Activated T-cell treated with anti-CD3 and anti-CD28 coated beads for 1 hour (primary cell): Measurements from ENCODE around the gene RINL.
A peak's percentile ranks its signal among the peaks of the same experiment; 100 is the strongest.
"Not testable (repeated sequence)": the region's sequence is repeated elsewhere in the genome, so short reads cannot be mapped to it uniquely, and the experiment has no call there.

Experiments used
- DNase-seq: peaks from one replicate; pipeline ENCODE4 v3.0.0-alpha.2; 2020; ENCODE audit warnings: low read depth

Gene RINL

DNA sequence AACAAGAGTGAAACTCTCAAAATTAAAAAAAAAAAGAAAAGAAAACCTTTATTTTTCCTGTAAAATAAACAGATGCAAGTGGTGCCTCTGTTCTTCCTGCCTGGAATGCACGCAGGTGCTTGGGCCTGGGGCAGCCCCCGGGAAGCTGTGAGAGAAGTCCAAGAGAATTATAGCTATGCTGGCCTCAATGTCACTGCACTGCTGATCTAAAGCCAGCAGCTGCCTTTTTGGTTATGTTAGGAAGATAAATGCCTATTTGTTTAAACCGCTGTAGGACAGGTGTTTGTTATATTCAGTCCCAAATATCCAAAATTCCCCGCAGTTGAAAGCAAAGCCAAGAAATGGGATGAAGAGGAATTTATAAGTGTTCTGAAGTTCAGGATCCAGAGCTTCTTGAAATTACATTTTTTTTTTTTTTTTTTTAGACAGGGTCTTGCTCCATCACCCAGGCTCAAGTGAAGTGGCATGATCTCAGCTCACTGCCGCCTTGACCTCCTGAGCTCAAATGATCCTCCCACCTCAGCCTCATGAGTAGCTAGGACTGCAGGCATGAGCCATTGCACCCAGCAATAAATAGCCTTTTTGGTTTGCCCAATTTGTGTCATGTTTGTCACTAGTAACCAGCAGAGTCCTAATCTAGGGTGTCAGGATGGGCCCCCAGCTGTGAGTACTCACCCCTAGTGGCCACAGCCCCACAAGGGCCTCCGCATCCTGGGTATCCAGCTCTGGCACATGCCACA, 2.2 kb downstream of the RINL start:
- no peak for DNase-seq

DNA sequence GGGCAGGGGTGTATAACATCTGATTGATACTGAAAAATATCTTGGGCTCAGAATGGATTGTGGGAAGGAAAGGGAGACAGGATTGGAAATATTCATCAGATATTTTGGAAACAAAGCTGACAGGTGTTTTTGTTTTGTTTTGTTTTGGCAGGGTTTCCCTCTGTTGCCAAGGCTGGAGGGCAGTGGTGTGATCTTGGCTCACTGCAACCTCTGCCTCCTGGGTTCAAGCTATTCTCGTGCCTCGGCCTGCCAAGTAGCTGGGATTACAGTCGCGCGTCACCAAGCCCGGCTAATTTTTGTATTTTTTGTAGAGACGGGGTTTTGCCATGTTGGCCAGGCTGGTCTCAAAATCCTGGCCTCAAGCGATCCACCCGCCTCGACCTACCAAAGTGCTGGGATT, 4.7 kb downstream of the RINL start:
- not testable (repeated sequence) for DNase-seq

DNA sequence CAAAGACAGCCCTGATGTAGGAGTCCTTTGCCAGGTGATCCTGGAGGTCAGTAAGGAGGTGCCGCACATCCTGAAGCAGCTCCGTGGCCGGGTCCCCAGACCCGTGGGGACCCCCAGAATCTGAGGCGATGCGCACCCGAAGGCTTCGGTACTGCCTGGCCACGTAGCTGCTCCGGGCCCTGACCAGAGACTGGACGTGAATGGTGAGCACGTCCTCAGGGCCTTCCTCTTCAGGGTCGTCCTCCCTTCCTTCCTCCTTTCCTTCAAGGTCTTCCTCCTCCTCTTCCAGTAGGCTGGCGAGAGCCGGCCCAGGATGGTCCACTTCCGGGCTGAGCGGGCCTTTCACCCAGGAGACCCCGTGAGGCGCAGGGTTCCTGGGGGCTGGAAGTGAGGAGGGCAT, 7.5 kb downstream of the RINL start:
- DNase-seq, result no peak

DNA sequence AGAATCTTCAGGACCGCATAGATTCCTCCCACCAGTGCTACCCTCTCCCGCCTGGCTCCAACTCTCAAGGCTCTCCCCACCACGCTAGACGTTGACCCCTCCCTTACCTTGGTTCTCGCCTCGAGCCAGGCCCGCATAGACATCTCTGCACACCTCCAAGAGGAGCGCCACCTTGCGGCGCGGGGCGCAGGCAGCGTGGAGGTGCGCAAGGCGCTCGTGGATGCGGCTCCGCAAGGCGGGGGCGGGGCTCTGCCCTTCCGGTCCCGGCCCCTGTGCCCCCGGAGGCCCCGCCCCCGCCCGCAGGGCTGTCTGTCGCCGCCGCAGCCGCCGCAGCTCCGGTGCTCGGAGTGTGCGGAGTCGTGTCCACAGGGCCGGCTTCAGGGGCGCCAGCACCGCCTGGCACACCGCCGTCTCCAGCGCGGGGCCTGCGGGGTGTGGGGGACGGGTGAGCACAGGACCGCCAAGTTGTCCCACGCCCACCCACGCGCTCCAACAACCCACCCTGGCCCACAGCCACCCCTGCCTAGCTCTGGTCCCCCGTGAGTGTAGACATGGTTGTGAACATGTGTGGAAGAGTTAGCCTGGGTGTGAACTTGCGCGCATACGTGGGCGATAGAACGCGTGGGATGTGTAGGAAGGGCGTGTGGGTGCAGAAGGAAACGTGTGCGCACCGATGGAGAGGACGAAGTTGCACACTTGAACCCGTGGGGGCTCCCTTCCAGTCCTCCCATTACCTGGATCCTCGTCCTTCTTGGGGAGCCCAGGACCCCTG, 8.1 kb downstream of the RINL start:
- DNase-seq, result peak; percentile 92

DNA sequence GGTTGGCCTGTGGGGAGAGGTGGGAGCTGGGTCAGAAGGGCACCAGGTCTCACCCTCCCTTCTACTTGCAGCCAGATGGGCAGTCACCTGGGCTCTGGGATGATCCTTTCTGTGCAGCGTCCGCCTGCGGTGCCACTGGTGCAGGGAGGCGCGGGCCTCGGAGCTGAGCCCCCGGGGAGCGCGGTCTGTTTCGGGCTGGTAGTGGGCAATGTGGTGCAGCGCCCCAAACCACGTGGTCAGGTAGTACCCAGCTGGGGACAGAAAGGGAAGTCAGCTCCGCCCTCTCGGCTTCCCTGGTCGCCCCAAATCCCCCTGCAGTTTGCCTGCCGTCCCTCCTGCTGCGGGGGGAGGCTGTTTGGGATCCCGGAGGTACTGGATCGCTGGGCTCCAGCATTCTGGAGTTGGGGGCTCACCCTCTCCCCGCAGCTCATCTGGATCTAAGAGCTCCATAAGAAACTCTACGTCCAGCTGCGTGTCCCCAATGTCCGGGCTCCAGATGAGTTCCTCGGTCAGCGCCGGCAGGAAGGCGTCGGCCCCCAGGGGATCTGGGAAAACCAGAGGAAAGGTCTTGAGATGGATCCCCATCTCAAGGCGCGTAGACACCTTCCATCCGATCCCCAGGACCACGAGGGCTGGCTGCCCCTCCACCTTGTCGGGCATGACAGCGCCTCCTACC, 8.8 kb downstream of the RINL start:
- DNase-seq, result no peak

DNA sequence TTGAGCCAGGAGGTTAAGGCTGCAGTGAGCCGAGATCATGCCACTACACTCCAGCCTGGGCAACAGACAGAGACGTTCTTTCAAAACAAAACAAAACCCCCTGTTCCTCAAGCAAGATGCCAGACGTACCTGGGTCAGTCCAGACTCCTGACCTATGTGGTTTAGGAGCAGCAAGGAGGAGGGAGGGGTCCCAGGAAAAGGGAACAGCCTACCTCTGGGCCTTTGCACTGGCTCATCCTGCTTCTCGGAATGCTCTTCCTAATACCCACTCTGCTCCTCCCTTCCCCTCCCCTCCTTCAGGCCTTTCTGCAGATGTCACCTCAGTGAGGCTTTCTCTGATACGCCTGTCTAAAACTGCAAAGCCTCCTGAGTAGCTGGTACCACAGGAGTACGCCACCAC, 9.5 kb downstream of the RINL start:
- no peak for DNase-seq

DNA sequence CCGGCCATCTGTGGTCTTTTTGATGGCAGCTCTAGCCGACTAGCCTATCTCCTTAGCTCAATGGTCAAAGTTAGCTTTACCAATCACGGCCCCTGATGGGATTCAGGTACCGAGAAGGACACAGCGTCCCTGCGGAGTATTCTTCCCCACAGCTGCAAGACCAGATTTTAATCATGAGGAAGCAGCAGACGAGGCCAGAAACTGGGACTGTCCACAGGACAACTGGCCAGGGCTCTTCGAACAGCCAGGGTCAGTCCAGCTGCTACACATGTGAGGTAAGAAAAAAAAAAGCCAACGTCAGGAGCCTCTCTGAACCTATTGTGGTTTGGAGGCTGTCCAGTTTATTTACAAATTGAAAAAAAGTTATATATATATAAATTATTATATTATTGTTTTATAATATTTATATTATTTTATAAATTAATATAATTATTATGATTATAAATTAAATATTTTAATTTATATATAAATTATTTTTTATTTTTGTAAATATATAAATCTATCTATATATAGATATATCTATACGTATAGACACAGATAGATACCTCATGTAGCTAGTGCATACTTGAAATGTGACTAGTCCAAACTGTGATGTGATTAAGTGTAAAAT, 10.8 kb downstream of the RINL start:
- DNase-seq, result no peak

DNA sequence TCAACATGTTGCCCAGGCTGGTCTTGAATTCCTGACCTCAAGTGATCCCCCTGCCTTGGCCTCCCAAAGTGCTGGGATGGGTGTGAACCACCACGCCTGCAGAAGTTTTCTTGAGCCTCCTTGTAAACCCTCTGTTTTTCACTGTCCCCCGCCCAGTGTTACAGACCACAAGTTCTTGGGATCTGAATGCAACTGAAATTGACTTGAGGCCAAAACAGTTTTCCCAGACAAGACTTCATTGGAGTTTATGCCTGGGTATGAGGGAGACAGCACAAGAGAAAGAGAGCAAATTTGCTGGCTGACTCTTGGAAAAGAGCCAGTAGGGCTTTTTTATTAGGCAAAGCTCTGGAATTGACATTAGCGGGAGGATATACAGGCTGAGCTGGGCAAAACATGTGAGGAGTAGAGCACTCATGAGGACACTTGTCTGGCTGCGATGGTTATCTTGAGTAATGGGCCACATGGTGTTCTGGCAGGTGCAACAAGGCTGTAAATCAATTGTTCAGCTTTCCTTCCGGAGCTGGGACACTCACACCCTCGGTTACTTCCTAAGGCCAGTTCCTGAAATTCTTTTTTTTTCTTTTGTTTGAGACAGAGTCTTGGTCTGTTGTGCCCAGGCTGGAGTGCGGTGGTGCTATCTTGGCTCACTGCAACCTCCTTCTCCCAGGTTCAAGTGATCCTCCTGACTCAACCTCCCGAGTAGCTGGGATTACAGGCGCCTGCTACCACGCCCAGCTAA, 15.6 kb downstream of the RINL start:
- no peak for DNase-seq

DNA sequence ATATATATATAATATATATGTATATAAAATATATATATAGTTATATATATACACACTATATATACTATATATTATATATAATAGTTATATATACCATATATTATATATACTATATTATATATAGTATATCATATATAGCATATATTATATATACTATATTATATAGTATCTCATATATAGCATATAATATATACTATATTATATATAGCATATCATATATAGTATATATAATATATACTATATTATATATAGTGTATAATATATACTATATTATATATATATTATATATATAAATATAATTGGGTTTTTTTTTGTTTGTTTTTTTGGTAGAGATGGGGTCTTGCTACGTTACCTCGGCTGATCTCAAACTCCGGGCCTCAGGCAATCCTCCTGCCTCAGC, 16.7 kb downstream of the RINL start:
- no peak for DNase-seq

DNA sequence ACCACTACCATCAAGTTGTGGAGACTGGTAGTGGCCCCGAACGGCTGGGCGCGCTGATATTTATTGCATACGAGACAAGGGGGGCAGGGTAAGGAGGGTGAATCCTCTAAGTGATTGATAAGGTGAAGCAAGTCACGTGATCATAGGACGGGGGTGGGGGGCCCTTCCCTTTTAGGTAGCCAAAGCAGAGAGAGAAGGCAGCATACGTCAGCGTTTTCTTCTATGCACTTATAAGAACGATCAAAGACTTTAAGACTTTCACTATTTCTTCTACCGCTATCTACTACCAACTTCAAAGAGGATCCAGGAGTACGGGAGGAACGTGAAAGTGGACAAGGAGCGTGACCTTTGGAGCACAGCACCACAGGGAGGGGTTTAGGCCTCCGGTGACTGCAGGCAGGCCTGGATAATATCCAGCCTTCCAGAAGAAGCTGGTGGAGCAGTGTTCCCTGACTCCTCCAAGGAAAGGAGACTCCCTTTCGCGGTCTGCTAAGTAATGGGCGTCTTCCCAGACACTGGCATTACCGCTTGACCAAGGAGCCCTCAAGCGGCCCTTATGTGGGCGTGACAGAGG, 18.4 kb downstream of the RINL start:
- not testable (repeated sequence) for DNase-seq

DNA sequence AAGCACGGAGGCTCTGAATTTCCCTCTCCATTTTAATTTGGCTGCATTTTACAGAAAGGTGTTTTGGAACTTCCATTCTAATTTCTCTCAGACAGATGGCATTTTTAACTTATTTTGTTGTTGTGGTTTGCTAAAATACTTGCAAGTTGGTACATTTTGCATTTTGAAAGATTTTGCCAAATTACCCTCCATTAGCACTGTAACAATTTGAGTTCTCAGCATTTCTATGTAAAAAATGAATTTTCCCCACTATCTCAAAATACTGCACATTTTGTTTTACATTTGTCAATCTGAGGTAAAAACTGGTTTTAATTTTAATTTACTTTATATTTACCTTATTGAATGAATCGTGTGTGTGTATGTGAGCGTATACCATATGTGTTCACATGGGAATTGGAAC, 21.3 kb downstream of the RINL start:
- DNase-seq, result no peak

DNA sequence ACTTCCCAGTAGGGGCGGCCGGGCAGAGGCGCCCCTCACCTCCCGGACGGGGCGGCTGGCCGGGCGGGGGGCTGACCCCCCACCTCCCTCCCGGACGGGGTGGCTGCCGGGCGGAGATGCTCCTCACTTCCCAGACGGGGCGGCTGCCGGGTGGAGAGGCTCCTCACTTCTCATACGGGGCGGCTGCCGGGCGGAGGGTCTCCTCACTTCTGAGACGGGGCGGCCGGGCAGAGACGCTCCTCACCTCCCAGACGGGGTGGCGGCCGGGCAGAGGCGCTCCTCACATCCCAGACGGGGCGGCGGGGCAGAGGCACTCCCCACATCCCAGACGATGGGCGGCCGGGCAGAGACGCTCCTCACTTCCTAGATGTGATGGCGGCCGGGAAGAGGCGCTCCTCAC, 22.3 kb downstream of the RINL start:
- not testable (repeated sequence) for DNase-seq

DNA sequence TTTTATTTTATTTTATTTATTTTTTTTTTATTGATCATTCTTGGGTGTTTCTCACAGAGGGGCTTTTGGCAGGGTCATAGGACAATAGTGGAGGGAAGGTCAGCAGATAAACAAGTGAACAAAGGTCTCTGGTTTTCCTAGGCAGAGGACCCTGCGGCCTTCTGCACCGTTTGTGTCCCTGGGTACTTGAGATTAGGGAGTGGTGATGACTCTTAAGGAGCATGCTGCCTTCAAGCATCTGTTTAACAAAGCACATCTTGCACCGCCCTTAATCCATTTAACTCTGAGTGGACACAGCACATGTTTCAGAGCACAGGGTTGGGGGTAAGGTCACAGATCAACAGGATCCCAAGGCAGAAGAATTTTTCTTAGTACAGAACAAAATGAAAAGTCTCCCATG, 23.1 kb downstream of the RINL start:
- not testable (repeated sequence) for DNase-seq

DNA sequence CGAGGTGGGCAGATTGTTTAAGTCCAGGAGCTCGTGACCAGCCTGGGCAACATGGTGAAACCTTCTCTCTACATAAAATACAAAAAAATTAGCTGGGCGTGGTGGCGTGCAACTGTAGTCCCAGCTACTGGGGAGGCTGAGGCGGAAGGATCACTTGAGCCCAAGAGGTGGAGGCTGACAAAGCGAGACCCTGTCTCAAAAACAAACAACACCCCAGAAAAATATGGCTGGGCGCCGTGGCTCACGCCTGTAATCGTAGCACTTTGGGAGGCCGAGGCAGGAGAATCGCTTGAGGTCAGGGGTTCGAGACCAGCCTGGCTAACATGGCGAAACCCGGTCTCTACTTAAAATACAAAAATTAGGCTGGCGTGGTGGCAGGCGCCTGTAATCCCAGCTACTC, 24.9 kb downstream of the RINL start:
- no peak for DNase-seq

DNA sequence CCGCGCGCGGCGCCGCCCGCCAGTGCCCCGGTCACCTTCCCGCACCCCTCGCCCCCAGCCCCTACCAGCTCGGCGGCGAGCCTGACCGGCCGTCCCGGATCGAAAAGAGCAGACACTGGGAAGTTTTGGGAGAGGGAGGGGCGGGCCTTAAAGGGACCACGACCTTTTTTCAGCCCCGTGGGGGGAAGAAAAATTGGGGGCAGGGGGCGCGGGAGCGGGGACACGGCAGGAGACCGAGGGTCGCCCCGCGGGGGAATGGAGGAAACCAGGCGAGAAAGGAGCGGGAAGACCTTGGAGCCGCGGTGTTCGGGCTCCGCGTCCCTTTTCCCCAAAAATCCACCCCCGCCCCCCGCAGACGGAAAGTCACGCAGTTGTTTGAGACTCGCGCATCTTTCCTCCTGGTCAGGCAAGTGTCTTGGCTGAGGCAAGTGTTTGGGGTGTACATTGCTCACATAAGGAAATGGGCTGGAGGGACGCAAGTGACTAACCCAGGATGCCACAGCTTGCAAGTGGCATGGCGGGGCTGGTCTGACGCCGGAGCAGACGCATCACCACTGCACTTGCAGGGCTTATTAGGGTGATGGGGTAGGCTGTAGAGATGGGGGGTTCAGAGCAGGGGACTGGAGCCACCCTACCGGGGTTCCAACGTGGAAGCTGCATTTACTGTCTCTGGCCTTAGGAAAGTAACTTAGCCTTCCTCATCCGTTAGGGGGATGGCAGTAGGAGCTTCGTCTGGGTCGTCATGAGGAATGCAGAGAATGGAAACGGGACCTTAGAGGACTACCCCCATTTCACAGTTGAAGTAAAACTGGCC, 25.6 kb downstream of the RINL start:
- peak; percentile 39 for DNase-seq

DNA sequence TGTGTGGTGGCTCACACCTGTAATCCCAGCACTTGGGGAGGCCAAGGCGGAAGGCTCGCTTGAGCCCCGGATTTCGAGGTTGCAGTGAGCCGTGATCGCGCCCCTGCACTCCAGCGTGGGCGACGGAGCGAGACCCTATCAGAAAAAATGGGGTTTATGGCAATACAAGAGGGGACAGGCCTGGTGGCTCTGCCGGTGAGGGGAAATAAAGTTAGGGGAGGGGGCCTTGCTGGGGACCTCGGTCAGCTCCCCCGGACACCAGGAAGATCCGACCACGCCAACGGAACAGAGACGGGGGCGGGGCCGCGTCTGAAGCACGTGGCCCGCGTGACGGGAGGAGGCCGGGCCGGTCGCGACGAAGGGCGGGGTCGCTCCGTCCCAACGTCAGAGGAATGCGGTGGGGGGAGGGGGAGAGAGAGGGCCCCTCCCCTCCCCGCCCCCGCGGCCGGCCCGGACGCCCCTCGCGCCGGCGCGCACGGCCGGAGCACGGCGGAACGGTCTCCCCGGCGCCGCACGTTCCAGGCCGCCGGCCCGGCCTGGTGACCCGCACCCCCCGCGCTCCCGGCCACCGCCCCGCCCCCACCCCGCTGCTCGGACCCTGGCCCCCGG, 26.3 kb downstream of the RINL start:
- DNase-seq, result peak; percentile 85

DNA sequence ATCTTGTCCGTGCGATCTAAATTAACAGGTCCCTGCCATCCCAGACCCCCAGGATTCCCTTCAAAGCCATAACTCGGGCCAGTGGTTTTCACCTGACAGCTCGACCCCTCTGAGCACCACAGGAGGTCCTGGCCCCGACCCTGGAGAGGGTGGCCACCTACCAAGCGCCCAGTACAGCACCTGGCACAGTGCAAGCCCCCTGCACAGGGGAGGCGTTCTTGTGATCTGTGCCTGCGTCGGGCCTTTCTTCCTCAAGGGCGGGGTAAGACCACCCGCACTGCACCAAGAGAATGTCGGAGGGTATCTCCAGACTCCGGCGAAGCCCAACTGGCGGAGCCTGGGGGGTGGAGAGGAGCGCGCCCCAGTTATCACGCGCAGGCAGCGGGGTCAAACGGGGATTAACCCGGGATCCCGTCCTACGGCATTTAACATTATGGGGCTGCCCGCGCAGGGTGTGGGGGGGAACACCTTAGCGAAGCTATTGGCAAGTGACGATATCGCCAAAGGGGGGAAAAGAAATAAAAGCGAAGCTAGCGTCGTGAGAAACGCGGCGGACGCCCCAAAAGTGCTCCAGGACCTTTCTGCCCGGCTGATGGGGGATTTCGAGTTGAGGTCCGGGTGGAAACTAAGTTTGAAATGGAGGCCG, 27.0 kb downstream of the RINL start:
- DNase-seq, result no peak

DNA sequence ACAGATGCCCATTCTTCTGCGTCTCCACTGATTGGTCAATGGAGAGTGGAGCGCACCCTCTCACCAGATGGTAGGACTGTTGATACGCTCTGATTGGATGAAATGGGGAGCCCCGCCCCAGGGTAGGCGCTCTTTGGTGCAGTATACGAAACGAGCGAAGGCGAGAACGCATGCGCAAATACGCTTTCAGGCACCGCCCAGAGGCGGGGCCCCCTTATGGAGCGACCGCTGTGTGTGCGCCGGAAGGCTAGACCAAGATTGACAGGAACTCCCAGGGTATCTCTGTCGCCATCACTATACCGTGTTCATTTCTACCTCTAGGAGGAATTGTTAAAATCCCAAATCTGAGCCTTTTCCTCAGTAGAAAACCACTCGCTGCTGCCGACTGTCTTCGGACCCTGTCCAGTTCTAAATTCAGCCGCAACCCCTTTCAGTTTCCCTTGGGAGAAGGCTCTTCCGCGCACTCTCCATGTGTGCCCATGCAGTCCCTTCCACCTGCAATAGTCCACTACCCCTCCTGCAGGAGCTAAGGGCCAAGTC, 27.6 kb downstream of the RINL start:
- DNase-seq, result peak; percentile 96

DNA sequence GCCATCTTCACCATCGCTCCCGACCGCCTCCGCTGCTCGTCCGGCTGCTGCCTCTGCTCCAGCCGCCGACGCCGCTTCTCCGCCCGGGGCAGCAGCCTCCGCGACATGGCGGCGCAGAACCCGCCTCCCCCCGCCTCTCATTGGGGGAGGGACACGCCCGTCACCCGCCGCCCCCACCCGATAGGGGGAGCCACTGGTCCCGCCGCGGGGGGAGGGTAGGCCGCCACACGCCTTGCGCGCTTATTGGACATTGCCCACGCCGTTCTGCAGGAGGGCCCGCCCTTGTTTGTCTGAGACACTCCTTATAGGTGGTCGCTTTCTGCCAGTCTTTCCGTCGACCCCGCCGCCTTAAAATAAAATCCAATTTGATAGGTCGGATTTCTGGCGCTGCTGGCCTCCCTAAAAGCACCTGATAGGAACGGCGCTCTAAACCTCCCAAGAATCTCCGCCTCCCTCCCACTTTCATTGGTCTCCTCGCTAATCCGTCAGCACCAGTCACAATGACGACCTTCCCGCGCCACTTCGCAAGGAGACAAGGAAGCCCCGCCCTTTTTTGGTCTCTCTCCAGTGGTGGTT, 28.1 kb downstream of the RINL start, which contains the start of gene HNRNPL:
Gene HNRNPL, minus strand, starts transcription at position 127 of the 576 bp plus-strand sequence. Its CDS starts 20 bp downstream, at position 107.
- peak; percentile 98 for DNase-seq
